Measurements from ENCODE around the gene ZIC1.

- TF ChIP-seq CTCF (IDR thresholded peaks at IDR 0.05; ENCODE audit: insufficient read depth, low read length) (no peak), GABPA (IDR thresholded peaks at IDR 0.05; ENCODE audit: low read depth) (no peak), POLR2AphosphoS5 (IDR thresholded peaks at IDR 0.05; ENCODE audit: low read depth) (no peak), REST (IDR thresholded peaks at IDR 0.05; ENCODE audit: insufficient replicate concordance, low read depth) (no peak), SPI1 (IDR thresholded peaks at IDR 0.05; ENCODE audit: borderline replicate concordance, low read depth) (no peak)
These were observed 37.3 kb upstream of the ZIC1 start for GRCh38 chr3:147371771-147372340.
